Endodermal cell (in vitro differentiated cells): ENCODE measurements around the gene HNRNPA1L2. TPM values are rescaled to one million over a fixed set of nuclear protein-coding genes. Genes with fewer than 3 reads are reported as not detected.

Experiments used
- total RNA-seq, 2 donors: library from RNA; stranded (reverse); fragmentation: NEBNext Ultra II Directional in 1 of 2; extraction: Animal tissue kit (Norgen Biotek cat#: 25700) in 1 of 2; gene quantifications; 2 replicates in 1 of 2; 3 replicates in 1 of 2; pipeline ENCODE4 v1.2.1, GENCODE V29; 2021

Gene HNRNPA1L2
- total RNA-seq, 2 donors from 2014 or later, result 8.0 to 9.3 TPM

Other genes with a start within 250 kb of the HNRNPA1L2 start
- under 1 TPM; 0.48 to 0.73 TPM for gene THSD1, start 236.3 kb upstream of the HNRNPA1L2 start, total RNA-seq
- 10 to 100 TPM; 44.8 to 77.4 TPM for gene VPS36, start 191.8 kb upstream of the HNRNPA1L2 start, total RNA-seq
- gene CKAP2, start 187.0 kb upstream of the HNRNPA1L2 start, total RNA-seq, result 10 to 100 TPM; 67.6 to 98.5 TPM
- 10 to 100 TPM; 73.3 to 85.8 TPM for gene SUGT1, start 10.4 kb downstream of the HNRNPA1L2 start, total RNA-seq
- gene CNMD, start 97.4 kb downstream of the HNRNPA1L2 start, total RNA-seq, result 1 to 10 TPM; 1.2 to 3.3 TPM
- gene PCDH8, start 206.2 kb downstream of the HNRNPA1L2 start, total RNA-seq, result 10 to 100 TPM in 1 of 2 donors, 1 to 10 TPM in 1; 1.8 to 10.6 TPM